ENCODE measurements around the gene CELF5.

CELF5 gene

DNA sequence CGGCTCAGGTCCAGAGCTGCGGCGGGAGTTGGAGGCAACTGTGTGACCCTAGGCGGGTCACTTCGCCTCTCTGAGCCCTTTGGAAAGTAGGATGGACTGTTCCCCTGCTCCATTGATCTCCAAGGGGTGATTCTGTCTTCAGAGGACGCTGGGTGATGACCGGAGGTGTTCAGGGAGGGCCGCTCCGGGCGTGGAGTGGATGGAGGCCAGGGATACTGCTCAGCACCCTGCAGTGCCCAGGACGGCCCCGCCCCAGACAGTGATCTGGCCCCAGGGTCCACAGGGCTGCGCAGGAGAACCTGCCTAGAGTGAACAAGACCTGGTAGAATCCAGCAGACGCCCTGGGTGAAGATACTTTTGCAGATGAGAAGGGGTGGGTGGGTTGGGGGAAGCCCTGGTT, 31.8 kb upstream of the CELF5 start:
- TF ChIP-seq, protein P1, sequence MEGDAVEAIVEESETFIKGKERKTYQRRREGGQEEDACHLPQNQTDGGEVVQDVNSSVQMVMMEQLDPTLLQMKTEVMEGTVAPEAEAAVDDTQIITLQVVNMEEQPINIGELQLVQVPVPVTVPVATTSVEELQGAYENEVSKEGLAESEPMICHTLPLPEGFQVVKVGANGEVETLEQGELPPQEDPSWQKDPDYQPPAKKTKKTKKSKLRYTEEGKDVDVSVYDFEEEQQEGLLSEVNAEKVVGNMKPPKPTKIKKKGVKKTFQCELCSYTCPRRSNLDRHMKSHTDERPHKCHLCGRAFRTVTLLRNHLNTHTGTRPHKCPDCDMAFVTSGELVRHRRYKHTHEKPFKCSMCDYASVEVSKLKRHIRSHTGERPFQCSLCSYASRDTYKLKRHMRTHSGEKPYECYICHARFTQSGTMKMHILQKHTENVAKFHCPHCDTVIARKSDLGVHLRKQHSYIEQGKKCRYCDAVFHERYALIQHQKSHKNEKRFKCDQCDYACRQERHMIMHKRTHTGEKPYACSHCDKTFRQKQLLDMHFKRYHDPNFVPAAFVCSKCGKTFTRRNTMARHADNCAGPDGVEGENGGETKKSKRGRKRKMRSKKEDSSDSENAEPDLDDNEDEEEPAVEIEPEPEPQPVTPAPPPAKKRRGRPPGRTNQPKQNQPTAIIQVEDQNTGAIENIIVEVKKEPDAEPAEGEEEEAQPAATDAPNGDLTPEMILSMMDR (IDR thresholded peaks at IDR 0.05; ENCODE audit: low read depth, low read length): no peak

GRCh38 chr19:3193256-3194105, 31.0 kb upstream of the CELF5 start:
- no peak overlapping the region for H3K4me3 ChIP-seq (ENCODE audit: low read depth, low read length)
- TF ChIP-seq, protein P1 (IDR thresholded peaks at IDR 0.05; ENCODE audit: low read depth, low read length): no peak

More for the DNA sequence above, 31.8 kb upstream of the CELF5 start:
- no peak overlapping the region for H3K4me3 ChIP-seq (ENCODE audit: low read depth, low read length)

- TF ChIP-seq, protein P1 (IDR thresholded peaks at IDR 0.05; ENCODE audit: low read depth, low read length): no peak
- no peak overlapping the region for H3K4me3 ChIP-seq (ENCODE audit: low read depth, low read length)
Measured at GRCh38 chr19:3194106-3195087, 30.1 kb upstream of the CELF5 start.

- TF ChIP-seq, protein P1 (IDR thresholded peaks at IDR 0.05; ENCODE audit: low read depth, low read length): no peak
- H3K4me3 ChIP-seq (ENCODE audit: low read depth, low read length): no peak overlapping the region
Measured at GRCh38 chr19:3196064-3196932, 28.2 kb upstream of the CELF5 start.

GRCh38 chr19:3196933-3197205, 27.6 kb upstream of the CELF5 start:
- TF ChIP-seq, protein P1 (IDR thresholded peaks at IDR 0.05; ENCODE audit: low read depth, low read length): no peak
- no peak overlapping the region for H3K4me3 ChIP-seq (ENCODE audit: low read depth, low read length)

DNA sequence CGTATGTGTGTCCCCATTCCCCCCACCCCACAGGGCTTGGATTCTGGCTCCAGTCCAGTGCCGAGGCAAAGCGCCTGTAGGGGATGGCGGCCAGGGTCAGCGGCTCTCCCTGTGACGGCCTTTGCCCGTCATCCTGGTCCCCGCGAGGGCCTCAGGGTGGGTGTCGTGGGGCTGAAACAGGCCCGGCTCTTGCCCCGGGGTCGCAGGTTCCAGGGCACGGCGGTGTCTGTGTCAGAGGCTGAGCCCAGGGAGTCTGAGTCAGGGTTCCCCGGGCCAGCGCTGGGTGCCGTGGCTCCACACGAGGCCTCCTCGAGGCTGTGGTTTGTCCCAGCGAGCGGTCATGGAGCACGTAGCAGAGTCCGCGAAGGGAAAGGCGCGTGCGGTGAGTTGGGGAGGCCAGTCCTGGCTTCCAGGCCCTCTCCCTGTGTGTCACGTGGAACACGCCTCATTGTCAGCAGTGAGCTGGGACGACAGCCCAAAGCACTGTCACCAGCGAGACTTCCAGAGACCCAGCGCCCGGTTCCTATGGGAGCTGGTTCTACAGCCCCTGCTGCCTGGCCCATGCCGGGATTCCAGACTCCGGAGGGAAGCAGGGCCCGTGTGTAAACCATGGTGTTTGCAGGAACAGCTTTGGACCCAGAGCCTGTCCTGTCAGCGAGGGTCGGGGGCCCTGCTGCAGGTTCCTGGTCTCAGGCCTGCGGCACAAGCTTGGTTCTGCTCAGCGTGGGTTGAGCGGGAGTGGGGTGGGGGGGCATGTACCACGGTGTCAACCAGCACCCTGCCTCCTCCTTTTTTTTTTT, 25.4 kb upstream of the CELF5 start:
- H3K4me3 ChIP-seq (ENCODE audit: low read depth, low read length): no peak overlapping the region
- TF ChIP-seq, protein P1 (IDR thresholded peaks at IDR 0.05; ENCODE audit: low read depth, low read length): no peak

All from WI38 (cell line).